Activated CD4-positive, alpha-beta T cell treated with anti-CD3 and anti-CD28 coated beads, Interleukin-2, amount 50 U/mL, for 16 hours (primary cell): ENCODE measurements around the gene UGCG.
"Not testable (repeated sequence)": the region's sequence is repeated elsewhere in the genome, so short reads cannot be mapped to it uniquely, and the experiment has no call there.

ENCODE experiments used
- DNase-seq: peaks from one replicate; pipeline ENCODE4 v3.0.0-alpha.2; 2020

The UGCG gene

GRCh38 chr9:111891910-111892499 lies 4.6 kb upstream of the UGCG start:
- DNase-seq, result no peak

- DNase-seq, result peak; percentile 16
Measured at GRCh38 chr9:111896942-111897600, 457 bp downstream of the UGCG start.

GRCh38 chr9:111897601-111898137 lies 1.1 kb downstream of the UGCG start:
- DNase-seq, result no peak

GRCh38 chr9:111898331-111899096 lies 1.9 kb downstream of the UGCG start:
- DNase-seq, result peak; percentile 44

GRCh38 chr9:111900151-111900857 lies 3.7 kb downstream of the UGCG start:
- DNase-seq, result no peak

GRCh38 chr9:111900858-111901612 lies 4.4 kb downstream of the UGCG start:
- no peak for DNase-seq

GRCh38 chr9:111902391-111903139 lies 6.0 kb downstream of the UGCG start:
- no peak for DNase-seq

GRCh38 chr9:111903535-111903934 lies 6.9 kb downstream of the UGCG start:
- not testable (repeated sequence) for DNase-seq

GRCh38 chr9:111904026-111904425 lies 7.4 kb downstream of the UGCG start:
- no peak for DNase-seq

GRCh38 chr9:111904891-111905291 lies 8.3 kb downstream of the UGCG start:
- no peak for DNase-seq

- DNase-seq, result no peak
Measured at GRCh38 chr9:111907147-111907546, 10.5 kb downstream of the UGCG start.

- DNase-seq, result no peak
Measured at GRCh38 chr9:111909444-111909843, 12.8 kb downstream of the UGCG start.

- peak; percentile 29 for DNase-seq
Measured at GRCh38 chr9:111910428-111910827, 13.8 kb downstream of the UGCG start.

- DNase-seq, result no peak
Measured at GRCh38 chr9:111913159-111913558, 16.5 kb downstream of the UGCG start.

- peak; percentile 28 for DNase-seq
Measured at GRCh38 chr9:111914749-111915424, 18.3 kb downstream of the UGCG start.

- peak; percentile 50 for DNase-seq
Measured at GRCh38 chr9:111915425-111915758, 18.8 kb downstream of the UGCG start.

GRCh38 chr9:111916234-111916645 lies 19.6 kb downstream of the UGCG start:
- DNase-seq, result peak; percentile 81

- no peak for DNase-seq
Measured at GRCh38 chr9:111917201-111917600, 20.6 kb downstream of the UGCG start.

GRCh38 chr9:111917980-111918379 lies 21.4 kb downstream of the UGCG start:
- DNase-seq, result no peak

GRCh38 chr9:111919875-111920274 lies 23.3 kb downstream of the UGCG start:
- DNase-seq, result no peak

- DNase-seq, result no peak
Measured at GRCh38 chr9:111920531-111920930, 23.9 kb downstream of the UGCG start.
